ENCODE measurements around the gene POLR3H.

The POLR3H gene

GRCh38 chr22:41479671-41480396 lies 64.4 kb downstream of the POLR3H start:
- DNase-seq = no peak

GRCh38 chr22:41478891-41479521 lies 65.3 kb downstream of the POLR3H start:
- DNase-seq = no peak

- DNase-seq = no peak
Measured at GRCh38 chr22:41478473-41478872, 65.8 kb downstream of the POLR3H start.
